ENCODE results near the gene ABRACL. TPM values are rescaled to one million over a fixed set of nuclear protein-coding genes. Genes with fewer than 3 reads are reported as not detected.
A peak's percentile ranks its signal among the peaks of the same experiment; 100 is the strongest.

Gene ABRACL
- polyA plus RNA-seq, 1 donor (not counting 4 experiments of a cell fraction or from before 2014, with no cell fraction given): 120 TPM

GRCh38 chr6:138986578-138986977 is 42.0 kb upstream of the ABRACL start:
- Histone ChIP-seq H3K4me1 (ENCODE audit: control insufficient read depth, extremely low read depth, insufficient read depth, low read length) (peaks cover 35% of the 10 kb centered on the region), H4K20me1 (ENCODE audit: control insufficient read depth, extremely low read depth, insufficient read depth, low read length) (peaks cover 2% of the 10 kb centered on the region), H3K9me3 (ENCODE audit: control insufficient read depth, low read depth, low read length) (no peaks in the 10 kb centered on the region), H3K9ac (ENCODE audit: control insufficient read depth, extremely low read depth, insufficient read depth, low read length) (peak overlapping the region; percentile 94), H2AFZ (ENCODE audit: control insufficient read depth, low read length) (no peak overlapping the region), H3K4me3 (ENCODE audit: control insufficient read depth in 2 of 3, extremely low read depth in 1 of 3, insufficient read depth in 2 of 3, low read depth in 1 of 3, low read length in 3 of 3) (peak overlapping the region; percentile 81 to 95 (median 92)), H3K27ac (ENCODE audit: control insufficient read depth, insufficient read depth, low read length) (peak overlapping the region; percentile 81), H3K27me3 (ENCODE audit: control insufficient read depth, extremely low read depth, insufficient read depth, low read length) (no peaks in the 10 kb centered on the region), H3K4me2 (ENCODE audit: control insufficient read depth, extremely low read depth, insufficient read depth, low read depth, low read length) (peak overlapping the region; percentile 92), H3K9me1 (ENCODE audit: control insufficient read depth, extremely low read depth, insufficient read depth, low read length) (peaks cover 3% of the 10 kb centered on the region), H3K36me3 (ENCODE audit: control insufficient read depth in 2 of 2, extremely low read depth in 1 of 2, insufficient read depth in 2 of 2, low read length in 2 of 2) (no peaks in the 10 kb centered on the region), H3K79me2 (ENCODE audit: control insufficient read depth, insufficient read depth, low read length) (peaks cover 64% of the 10 kb centered on the region)
- FAIRE-seq (peak; percentile 20), DNase-seq (ENCODE audit: low read depth, low spot score) (no peak)
- TF ChIP-seq EZH2 (IDR thresholded peaks at IDR 0.05; ENCODE audit: low read length) (no peak), CTCF (optimal IDR thresholded peaks at IDR 0.05 in 1 of 3, IDR thresholded peaks at IDR 0.05 in 1 of 3, conservative IDR thresholded peaks at IDR 0.05 in 1 of 3; ENCODE audit: extremely low read depth in 1 of 3, insufficient read depth in 2 of 3, low read length in 3 of 3) (no peak)
- dilution Hi-C loops (cut with MboI; ENCODE audit: extremely low pct_ligation_motif_present, low sequenced_read_pairs): no loop called here

- DNase-seq (ENCODE audit: low read depth, low spot score) (no peak), FAIRE-seq (no peak)
- peak overlapping the region; percentile 81 to 95 (median 92) for H3K4me3 ChIP-seq (ENCODE audit: control insufficient read depth in 2 of 3, extremely low read depth in 1 of 3, insufficient read depth in 2 of 3, low read depth in 1 of 3, low read length in 3 of 3)
- peak overlapping the region; percentile 94 for H3K9ac ChIP-seq (ENCODE audit: control insufficient read depth, extremely low read depth, insufficient read depth, low read length)
- peaks cover 3% of the 10 kb centered on the region for H3K9me1 ChIP-seq (ENCODE audit: control insufficient read depth, extremely low read depth, insufficient read depth, low read length)
- dilution Hi-C loops (cut with MboI; ENCODE audit: extremely low pct_ligation_motif_present, low sequenced_read_pairs): no loop called here
- H3K9me3 ChIP-seq (ENCODE audit: control insufficient read depth, low read depth, low read length): no peaks in the 10 kb centered on the region
- H3K4me1 ChIP-seq (ENCODE audit: control insufficient read depth, extremely low read depth, insufficient read depth, low read length): peaks cover 31% of the 10 kb centered on the region
- peaks cover 2% of the 10 kb centered on the region for H4K20me1 ChIP-seq (ENCODE audit: control insufficient read depth, extremely low read depth, insufficient read depth, low read length)
- H2AFZ ChIP-seq (ENCODE audit: control insufficient read depth, low read length): peak overlapping the region; percentile 66
- no peak for TF ChIP-seq EZH2 (IDR thresholded peaks at IDR 0.05; ENCODE audit: low read length)
- TF ChIP-seq CTCF (optimal IDR thresholded peaks at IDR 0.05 in 1 of 3, IDR thresholded peaks at IDR 0.05 in 1 of 3, conservative IDR thresholded peaks at IDR 0.05 in 1 of 3; ENCODE audit: extremely low read depth in 1 of 3, insufficient read depth in 2 of 3, low read length in 3 of 3): no peak
- no peaks in the 10 kb centered on the region for H3K27me3 ChIP-seq (ENCODE audit: control insufficient read depth, extremely low read depth, insufficient read depth, low read length)
- H3K36me3 ChIP-seq (ENCODE audit: control insufficient read depth in 2 of 2, extremely low read depth in 1 of 2, insufficient read depth in 2 of 2, low read length in 2 of 2): no peaks in the 10 kb centered on the region
- peaks cover 58% of the 10 kb centered on the region for H3K79me2 ChIP-seq (ENCODE audit: control insufficient read depth, insufficient read depth, low read length)
- H3K4me2 ChIP-seq (ENCODE audit: control insufficient read depth, extremely low read depth, insufficient read depth, low read depth, low read length): peak overlapping the region; percentile 92
- peak overlapping the region; percentile 81 for H3K27ac ChIP-seq (ENCODE audit: control insufficient read depth, insufficient read depth, low read length)
Measured at GRCh38 chr6:138987080-138987642, 41.4 kb upstream of the ABRACL start.

Data from keratinocyte (primary cell).